OCI-LY7 (cell line): Measurements from ENCODE around the gene KRTAP9-7. TPM values are rescaled to one million over a fixed set of nuclear protein-coding genes. Genes with fewer than 3 reads are reported as not detected.
"Not testable (repeated sequence)": the region's sequence is repeated elsewhere in the genome, so short reads cannot be mapped to it uniquely, and the experiment has no call there.

Experiments used
- BruUV-seq: library from RNA; stranded (reverse); fragments of 400-500 nt; replicated peaks from 2 replicates; lab custom pipeline; 2021; lab: Mats Ljungman, UMichigan
- CTCF ChIA-PET: fragments of 300-600 bp; sonication (Branson Sonifier 250); formaldehyde crosslinking; loops from one replicate; lab custom pipeline; 2022; ENCODE audit warnings: antibody characterized with exemption; ENCODE audit not compliant: unreplicated experiment; lab: Charles Lee
- POLR2A ChIA-PET: fragments of 300-600 bp; sonication (Branson Sonifier 250); formaldehyde crosslinking; loops from one replicate; lab custom pipeline; 2022; ENCODE audit warnings: antibody characterized with exemption; lab: Charles Lee
- DNase-seq: peaks from one replicate; pipeline ENCODE4 v3.0.0-alpha.2; 2015; ENCODE audit warnings: low spot score
- H2AFZ ChIP-seq: fragments of 200-600 bp; sonication (generic), shearing (Covaris generic); 2 replicates; pipeline ENCODE4 v1.6.1; 2014; ENCODE audit warnings: mild to moderate bottlenecking, antibody characterized with exemption, low read length, moderate library complexity
- H3K27ac ChIP-seq: fragments of 200-600 bp; sonication (generic); 2 replicates; pipeline ENCODE4 v1.5.1; 2014; ENCODE audit warnings: mixed run types, low read depth, mild to moderate bottlenecking, moderate library complexity, low read length, inconsistent platforms; ENCODE audit not compliant: poor library complexity, severe bottlenecking
- H3K36me3 ChIP-seq: fragments of 200-600 bp; sonication (generic); 2 replicates; pipeline ENCODE4 v1.6.1; 2014; ENCODE audit warnings: mild to moderate bottlenecking, antibody characterized with exemption, low read length, moderate library complexity, mixed read lengths; ENCODE audit not compliant: insufficient read depth
- H3K4me1 ChIP-seq: fragments of 200-600 bp; sonication (generic); 2 replicates; pipeline ENCODE4 v1.5.1; 2014; ENCODE audit warnings: mild to moderate bottlenecking, low read length; ENCODE audit not compliant: insufficient read depth, poor library complexity, severe bottlenecking
- H3K4me2 ChIP-seq: fragments of 200-600 bp; sonication (generic); 2 replicates; pipeline ENCODE4 v1.6.1; 2014; ENCODE audit warnings: mild to moderate bottlenecking, low read length
- H3K4me3 ChIP-seq: fragments of 200-600 bp; sonication (generic); 2 replicates; pipeline ENCODE4 v1.5.1; 2014; ENCODE audit warnings: mild to moderate bottlenecking, low read depth, low read length; ENCODE audit not compliant: poor library complexity, severe bottlenecking
- H3K79me2 ChIP-seq: fragments of 200-600 bp; sonication (generic); 2 replicates; pipeline ENCODE4 v1.6.1; 2016; ENCODE audit warnings: low read depth, mild to moderate bottlenecking, low read length, moderate library complexity, mixed read lengths; ENCODE audit not compliant: insufficient read depth
- H3K9me2 ChIP-seq: fragments of 200-600 bp; sonication (generic); 2 replicates; pipeline ENCODE4 v1.6.1; 2016; ENCODE audit warnings: mild to moderate bottlenecking, low read length, mixed read lengths; ENCODE audit not compliant: insufficient read depth
- H3K9me3 ChIP-seq: fragments of 200-600 bp; sonication (generic); 2 replicates; pipeline ENCODE4 v1.6.1; 2014; ENCODE audit warnings: mild to moderate bottlenecking, mixed run types, low read length, mixed read lengths
- H4K20me1 ChIP-seq: fragments of 200-600 bp; sonication (generic); 2 replicates; pipeline ENCODE4 v1.6.1; 2014; ENCODE audit warnings: mild to moderate bottlenecking, antibody characterized with exemption, low read length, moderate library complexity, mixed read lengths; ENCODE audit not compliant: insufficient read depth
- EZH2phosphoT487 ChIP-seq: fragments of 200-600 bp; sonication (generic); IDR thresholded peaks from 2 replicates; pipeline ENCODE4 v1.6.1; 2018; ENCODE audit warnings: low read depth, borderline replicate concordance, mild to moderate bottlenecking, mixed run types, antibody characterized with exemption, low read length, moderate library complexity, mixed read lengths
- intact Hi-C: fragments of 100-400 bp; cut with micrococcal nuclease; formaldehyde crosslinking; loops from one replicate; pipeline ENCODE4 v1.10.0; 2022; ENCODE audit not compliant: unreplicated experiment
- total RNA-seq, 2 experiments: library from RNA; depleted of rRNA in 1 of 2; stranded (reverse); fragments of >200 nt in 1 of 2; shearing (Covaris generic) in 1 of 2; gene quantifications; 2 replicates each; pipeline ENCODE4 v1.2.3, GENCODE V29; 2014 to 2022
- TF ChIP-seq, protein P1 (sequence below): fragments of 200-600 bp; sonication (generic); conservative IDR thresholded peaks from 2 replicates; pipeline ENCODE4 v1.5.1; 2014; ENCODE audit warnings: mild to moderate bottlenecking, antibody characterized with exemption, low read length, moderate library complexity, mixed read lengths

KRTAP9-7 gene
- total RNA-seq, 2 experiments from 2014 or later, result not detected

DNA sequence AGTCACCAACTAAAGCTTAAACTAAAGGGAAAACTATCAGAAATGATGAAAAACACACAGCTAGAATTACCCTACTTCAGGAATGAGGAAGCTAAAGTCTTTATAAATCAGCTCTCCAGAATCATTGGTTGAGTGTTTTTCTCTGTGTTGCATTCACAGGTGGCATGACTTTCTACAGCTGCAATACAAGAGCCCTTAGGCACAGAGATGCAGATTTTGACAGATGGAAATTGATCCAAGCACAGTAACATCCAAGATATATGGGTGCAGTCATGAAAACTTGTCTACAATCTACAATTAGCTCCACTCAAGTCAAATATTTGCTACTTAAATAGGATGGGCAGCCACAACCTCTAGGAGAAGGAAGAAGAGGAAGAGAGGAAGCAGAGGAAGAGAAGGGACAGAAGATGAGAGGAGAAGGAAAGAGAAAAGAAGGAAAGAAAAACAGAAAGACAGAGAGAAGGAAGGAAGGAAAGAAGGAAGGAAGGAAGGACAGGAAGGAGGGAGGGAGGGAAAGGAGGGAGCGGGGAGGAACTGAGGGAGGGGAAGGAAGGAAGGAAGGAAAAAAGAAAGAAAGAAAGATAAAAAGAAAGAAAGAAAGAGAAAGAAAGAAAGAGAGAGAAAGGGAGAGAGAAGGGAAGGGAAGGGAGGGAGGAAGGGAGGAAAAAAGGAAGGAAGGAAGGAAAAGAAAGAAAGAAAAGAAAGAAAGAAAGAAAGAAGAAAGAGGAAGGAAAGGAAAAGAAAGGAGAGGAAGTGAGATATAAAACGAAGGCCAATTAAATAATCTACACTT lies 28.3 kb upstream of the KRTAP9-7 start:
- CTCF ChIA-PET, H3K9me3 ChIP-seq, H3K9me2 ChIP-seq, H3K79me2 ChIP-seq, H3K27ac ChIP-seq, BruUV-seq, H3K4me3 ChIP-seq, H4K20me1 ChIP-seq, H3K4me2 ChIP-seq, H3K36me3 ChIP-seq, H2AFZ ChIP-seq, H3K4me1 ChIP-seq, DNase-seq, POLR2A ChIA-PET, intact Hi-C loops: not testable (repeated sequence)

- H3K9me2 ChIP-seq, CTCF ChIA-PET, H3K4me2 ChIP-seq, H3K4me1 ChIP-seq, H3K27ac ChIP-seq, H3K79me2 ChIP-seq, H2AFZ ChIP-seq, POLR2A ChIA-PET, H4K20me1 ChIP-seq, H3K4me3 ChIP-seq, DNase-seq, BruUV-seq, H3K36me3 ChIP-seq, intact Hi-C loops, H3K9me3 ChIP-seq: not testable (repeated sequence)
Observed at GRCh38 chr17:41249637-41250240, 25.8 kb upstream of the KRTAP9-7 start, which contains the start of gene KRTAP9-4. Gene KRTAP9-4, plus strand, starts transcription at chr17:41249687. Its CDS starts 34 bp downstream, at chr17:41249721.

DNA sequence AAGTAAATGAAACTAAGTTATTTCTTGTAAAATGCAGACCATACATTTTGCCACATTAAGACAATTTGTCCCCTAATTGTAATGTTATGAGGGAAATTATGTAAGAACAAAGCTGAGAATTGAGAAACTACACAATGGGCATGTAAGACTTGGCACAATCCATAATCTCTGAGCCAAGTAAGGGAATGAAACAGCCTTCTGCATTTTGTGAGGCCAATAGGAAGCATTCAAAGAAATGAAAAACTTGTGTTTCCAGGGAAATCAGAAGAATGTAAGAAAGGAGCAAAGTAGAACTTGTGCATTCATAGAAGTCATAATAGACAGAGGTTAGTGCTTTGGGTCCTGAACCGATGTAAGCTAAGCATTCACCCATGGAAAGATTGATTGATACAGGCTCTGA lies 24.2 kb upstream of the KRTAP9-7 start:
- Histone ChIP-seq H3K4me1 (no peaks in the 10 kb centered on the region), H3K27ac (no peak overlapping the region), H4K20me1 (no peaks in the 10 kb centered on the region), H3K4me3 (no peak overlapping the region), H3K9me3 (no peaks in the 10 kb centered on the region), H2AFZ (no peak overlapping the region), H3K9me2 (no peaks in the 10 kb centered on the region), H3K36me3 (no peaks in the 10 kb centered on the region), H3K79me2 (no peaks in the 10 kb centered on the region), H3K4me2 (no peak overlapping the region)
- no TSS peak for BruUV-seq
- no peak for DNase-seq
- ChIA-PET CTCF (no interaction called here), POLR2A (interaction anchor here (0.6 kb wide), 2 partner anchors 225 to 364 kb away, joined by 3 read pairs; no protein-coding TSS in a partner anchor)
- intact Hi-C loops, result no loop called here
- TF ChIP-seq EZH2phosphoT487, result no peak
- TF ChIP-seq, protein P1, sequence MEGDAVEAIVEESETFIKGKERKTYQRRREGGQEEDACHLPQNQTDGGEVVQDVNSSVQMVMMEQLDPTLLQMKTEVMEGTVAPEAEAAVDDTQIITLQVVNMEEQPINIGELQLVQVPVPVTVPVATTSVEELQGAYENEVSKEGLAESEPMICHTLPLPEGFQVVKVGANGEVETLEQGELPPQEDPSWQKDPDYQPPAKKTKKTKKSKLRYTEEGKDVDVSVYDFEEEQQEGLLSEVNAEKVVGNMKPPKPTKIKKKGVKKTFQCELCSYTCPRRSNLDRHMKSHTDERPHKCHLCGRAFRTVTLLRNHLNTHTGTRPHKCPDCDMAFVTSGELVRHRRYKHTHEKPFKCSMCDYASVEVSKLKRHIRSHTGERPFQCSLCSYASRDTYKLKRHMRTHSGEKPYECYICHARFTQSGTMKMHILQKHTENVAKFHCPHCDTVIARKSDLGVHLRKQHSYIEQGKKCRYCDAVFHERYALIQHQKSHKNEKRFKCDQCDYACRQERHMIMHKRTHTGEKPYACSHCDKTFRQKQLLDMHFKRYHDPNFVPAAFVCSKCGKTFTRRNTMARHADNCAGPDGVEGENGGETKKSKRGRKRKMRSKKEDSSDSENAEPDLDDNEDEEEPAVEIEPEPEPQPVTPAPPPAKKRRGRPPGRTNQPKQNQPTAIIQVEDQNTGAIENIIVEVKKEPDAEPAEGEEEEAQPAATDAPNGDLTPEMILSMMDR, result no peak
